ENCODE data around the gene ERC2. TPM values are rescaled to one million over a fixed set of nuclear protein-coding genes. Genes with fewer than 3 reads are reported as not detected.

Gene ERC2
- total RNA-seq, 2 experiments from 2014 or later: not detected

GRCh38 chr3:55755516-55756205 is 712.6 kb downstream of the ERC2 start:
- no peaks in the 10 kb centered on the region for H3K36me3 ChIP-seq (ENCODE audit: insufficient read depth, low read length)
- peaks cover 30% of the 10 kb centered on the region for H3K4me1 ChIP-seq (ENCODE audit: insufficient read depth, low read length, poor library complexity, severe bottlenecking)
- H3K79me2 ChIP-seq (ENCODE audit: insufficient read depth, low read depth, low read length): no peaks in the 10 kb centered on the region
- no TSS peak for BruUV-seq (replicated peaks)
- ChIA-PET POLR2A (interaction anchor here (0.6 to 1.9 kb wide), 10 partner anchors 14 to 1029 kb away, joined by 3 to 7 read pairs (median 3); no protein-coding TSS in a partner anchor), CTCF (ENCODE audit: unreplicated experiment) (no interaction called here)
- no peak for TF ChIP-seq EZH2phosphoT487 (IDR thresholded peaks at IDR 0.05; ENCODE audit: borderline replicate concordance, low read depth, low read length)
- no peak overlapping the region for H3K27ac ChIP-seq (ENCODE audit: low read depth, low read length, poor library complexity, severe bottlenecking)
- H3K9me2 ChIP-seq (ENCODE audit: insufficient read depth, low read length): no peaks in the 10 kb centered on the region
- no peak overlapping the region for H3K4me2 ChIP-seq (ENCODE audit: low read length)
- intact Hi-C loops (cut with micrococcal nuclease; ENCODE audit: unreplicated experiment): no loop called here
- H3K4me3 ChIP-seq (ENCODE audit: low read depth, low read length, poor library complexity, severe bottlenecking): no peak overlapping the region
- no peak for DNase-seq (ENCODE audit: low spot score)
- H2AFZ ChIP-seq (ENCODE audit: low read length): peak overlapping the region; percentile 25; the same call in 1 of the 2 replicates
- no peaks in the 10 kb centered on the region for H4K20me1 ChIP-seq (ENCODE audit: insufficient read depth, low read length)
- no peaks in the 10 kb centered on the region; the same call in 1 of the 2 replicates for H3K9me3 ChIP-seq (ENCODE audit: low read length)

GRCh38 chr3:55752911-55753310 is 715.4 kb downstream of the ERC2 start:
- ChIA-PET POLR2A (interaction anchor here (1.0 to 1.1 kb wide), 2 partner anchors 24 to 244 kb away, joined by 3 read pairs; no protein-coding TSS in a partner anchor), CTCF (ENCODE audit: unreplicated experiment) (no interaction called here)
- Histone ChIP-seq H3K9me3 (ENCODE audit: low read length) (no peaks in the 10 kb centered on the region; the same call in 1 of the 2 replicates), H3K4me2 (ENCODE audit: low read length) (no peak overlapping the region), H3K4me1 (ENCODE audit: insufficient read depth, low read length, poor library complexity, severe bottlenecking) (peaks cover 8% of the 10 kb centered on the region), H3K27ac (ENCODE audit: low read depth, low read length, poor library complexity, severe bottlenecking) (no peak overlapping the region), H3K79me2 (ENCODE audit: insufficient read depth, low read depth, low read length) (no peaks in the 10 kb centered on the region), H3K9me2 (ENCODE audit: insufficient read depth, low read length) (no peaks in the 10 kb centered on the region), H2AFZ (ENCODE audit: low read length) (no peak overlapping the region), H3K36me3 (ENCODE audit: insufficient read depth, low read length) (no peaks in the 10 kb centered on the region), H4K20me1 (ENCODE audit: insufficient read depth, low read length) (no peaks in the 10 kb centered on the region), H3K4me3 (ENCODE audit: low read depth, low read length, poor library complexity, severe bottlenecking) (no peak overlapping the region)
- intact Hi-C loops (cut with micrococcal nuclease; ENCODE audit: unreplicated experiment): no loop called here
- no TSS peak for BruUV-seq (replicated peaks)
- no peak for TF ChIP-seq CTCF (conservative IDR thresholded peaks at IDR 0.05; ENCODE audit: low read length)
- no peak for TF ChIP-seq EZH2phosphoT487 (IDR thresholded peaks at IDR 0.05; ENCODE audit: borderline replicate concordance, low read depth, low read length)
- DNase-seq (ENCODE audit: low spot score): no peak

- no peak overlapping the region for H3K4me2 ChIP-seq (ENCODE audit: low read length)
- H2AFZ ChIP-seq (ENCODE audit: low read length): peak overlapping the region; percentile 16; the same call in 1 of the 2 replicates
- peaks cover 16% of the 10 kb centered on the region for H3K4me1 ChIP-seq (ENCODE audit: insufficient read depth, low read length, poor library complexity, severe bottlenecking)
- no peaks in the 10 kb centered on the region for H4K20me1 ChIP-seq (ENCODE audit: insufficient read depth, low read length)
- TF ChIP-seq CTCF (conservative IDR thresholded peaks at IDR 0.05; ENCODE audit: low read length) (no peak), EZH2phosphoT487 (IDR thresholded peaks at IDR 0.05; ENCODE audit: borderline replicate concordance, low read depth, low read length) (no peak)
- no TSS peak for BruUV-seq (replicated peaks)
- POLR2A ChIA-PET: interaction anchor here (1.0 to 1.3 kb wide), 5 partner anchors 19 to 61 kb away, joined by 3 read pairs; no protein-coding TSS in a partner anchor
- no peak overlapping the region for H3K4me3 ChIP-seq (ENCODE audit: low read depth, low read length, poor library complexity, severe bottlenecking)
- H3K79me2 ChIP-seq (ENCODE audit: insufficient read depth, low read depth, low read length): no peaks in the 10 kb centered on the region
- H3K9me2 ChIP-seq (ENCODE audit: insufficient read depth, low read length): no peaks in the 10 kb centered on the region
- no peaks in the 10 kb centered on the region for H3K9me3 ChIP-seq (ENCODE audit: low read length)
- intact Hi-C loops (cut with micrococcal nuclease; ENCODE audit: unreplicated experiment): no loop called here
- no peak for DNase-seq (ENCODE audit: low spot score)
- H3K27ac ChIP-seq (ENCODE audit: low read depth, low read length, poor library complexity, severe bottlenecking): no peak overlapping the region
- H3K36me3 ChIP-seq (ENCODE audit: insufficient read depth, low read length): no peaks in the 10 kb centered on the region
- CTCF ChIA-PET (ENCODE audit: unreplicated experiment): interaction anchor here (1.3 kb wide), 1 partner anchor 44 kb away, joined by 3 read pairs; no protein-coding TSS in a partner anchor
Observed at GRCh38 chr3:55751730-55752129, 716.5 kb downstream of the ERC2 start.

All from OCI-LY7 (cell line).